GM19397 (cell line): Measurements from ENCODE around the gene GNAZ.
"Not testable (repeated sequence)": the region's sequence is repeated elsewhere in the genome, so short reads cannot be mapped to it uniquely, and the experiment has no call there.

Experiments
- ATAC-seq: cut with Tn5 transposase; IDR thresholded peaks from one replicate; pipeline ENCODE4 v1.9.1; 2021; ENCODE audit warnings: mild to moderate bottlenecking, moderate library complexity; ENCODE audit not compliant: unreplicated experiment

Gene GNAZ

GRCh38 chr22:23070418-23071229 lies at the start of gene GNAZ:
GNAZ (plus strand) TSS chr22:23070519; CDS start chr22:23095696, 25,177 bp downstream.
- ATAC-seq = peak; percentile 30

GRCh38 chr22:23020659-23021293 lies 49.5 kb upstream of the GNAZ start:
- no peak for ATAC-seq

- ATAC-seq = not testable (repeated sequence)
Measured at GRCh38 chr22:23021660-23022353, 48.5 kb upstream of the GNAZ start.

GRCh38 chr22:23023294-23023693 lies 47.0 kb upstream of the GNAZ start:
- ATAC-seq = no peak

GRCh38 chr22:23026777-23027176 lies 43.5 kb upstream of the GNAZ start:
- ATAC-seq = no peak

GRCh38 chr22:23027849-23028248 lies 42.5 kb upstream of the GNAZ start:
- ATAC-seq = not testable (repeated sequence)

GRCh38 chr22:23029521-23030228 lies 40.6 kb upstream of the GNAZ start:
- ATAC-seq = no peak

GRCh38 chr22:23031381-23031780 lies 38.9 kb upstream of the GNAZ start:
- no peak for ATAC-seq

- no peak for ATAC-seq
Measured at GRCh38 chr22:23031786-23032185, 38.5 kb upstream of the GNAZ start.

GRCh38 chr22:23032658-23033057 lies 37.7 kb upstream of the GNAZ start:
- no peak for ATAC-seq

- ATAC-seq = no peak
Measured at GRCh38 chr22:23033116-23033905, 37.0 kb upstream of the GNAZ start.

- ATAC-seq = no peak
Measured at GRCh38 chr22:23034621-23035556, 35.4 kb upstream of the GNAZ start.

- no peak for ATAC-seq
Measured at GRCh38 chr22:23035557-23036277, 34.6 kb upstream of the GNAZ start.

- no peak for ATAC-seq
Measured at GRCh38 chr22:23036684-23037428, 33.5 kb upstream of the GNAZ start.

GRCh38 chr22:23037429-23038333 lies 32.6 kb upstream of the GNAZ start:
- no peak for ATAC-seq

GRCh38 chr22:23038334-23038642 lies 32.0 kb upstream of the GNAZ start:
- ATAC-seq = no peak

- ATAC-seq = no peak
Measured at GRCh38 chr22:23038902-23039301, 31.4 kb upstream of the GNAZ start.
